ENCODE data around the gene CTXN1. TPM values are rescaled to one million over a fixed set of nuclear protein-coding genes. Genes with fewer than 3 reads are reported as not detected.

Gene CTXN1
- total RNA-seq, 1 donor from 2014 or later = 55.9 TPM

- Mint-ChIP-seq H3K27ac (ENCODE audit: unreplicated experiment) (no peak overlapping the region), H3K9me3 (ENCODE audit: unreplicated experiment) (no peaks in the 10 kb centered on the region), H3K4me1 (ENCODE audit: low read depth, unreplicated experiment) (peaks cover 18% of the 10 kb centered on the region), H3K27me3 (ENCODE audit: low read depth, unreplicated experiment) (no peaks in the 10 kb centered on the region), H3K36me3 (ENCODE audit: low read depth, unreplicated experiment) (peaks cover 7% of the 10 kb centered on the region), H3K4me3 (ENCODE audit: unreplicated experiment) (peak overlapping the region; percentile 66)
- DNase-seq (ENCODE audit: low read depth) = no peak
- Histone ChIP-seq H3K27ac (ENCODE audit: low read depth, low read length) (no peak overlapping the region), H3K9me3 (ENCODE audit: insufficient read depth, low read depth, low read length) (no peaks in the 10 kb centered on the region), H3K4me3 (ENCODE audit: insufficient read depth, low read depth, low read length) (peak overlapping the region; percentile 33), H3K4me1 (ENCODE audit: insufficient read depth, low read length) (peaks cover 41% of the 10 kb centered on the region), H3K79me2 (ENCODE audit: insufficient read depth, low read length) (peaks cover 6% of the 10 kb centered on the region), H3K9ac (ENCODE audit: low read length) (no peak overlapping the region), H3K4me2 (ENCODE audit: low read length) (peak overlapping the region; percentile 79), H3K36me3 (ENCODE audit: insufficient read depth, low read length) (peaks cover 3% of the 10 kb centered on the region), H4K20me1 (ENCODE audit: insufficient read depth, low read length) (peaks cover 21% of the 10 kb centered on the region), H3K27me3 (ENCODE audit: insufficient read depth, low read length) (no peaks in the 10 kb centered on the region), H2AFZ (ENCODE audit: low read depth, low read length) (no peak overlapping the region)
- TF ChIP-seq EZH2 (IDR thresholded peaks at IDR 0.05; ENCODE audit: insufficient read depth, low read length) (no peak), CTCF (IDR thresholded peaks at IDR 0.05; ENCODE audit: insufficient read depth, low read depth, low read length) (no peak)
- FAIRE-seq = no peak
These were observed 1.2 kb downstream of the CTXN1 start for GRCh38 chr19:7924651-7925170.

- no peak for FAIRE-seq
- H3K9me3 Mint-ChIP-seq (ENCODE audit: unreplicated experiment) = no peaks in the 10 kb centered on the region
- Histone ChIP-seq H3K4me3 (ENCODE audit: insufficient read depth, low read depth, low read length) (no peak overlapping the region), H3K79me2 (ENCODE audit: insufficient read depth, low read length) (peaks cover 6% of the 10 kb centered on the region), H4K20me1 (ENCODE audit: insufficient read depth, low read length) (peaks cover 21% of the 10 kb centered on the region), H3K27me3 (ENCODE audit: insufficient read depth, low read length) (no peaks in the 10 kb centered on the region), H3K27ac (ENCODE audit: low read depth, low read length) (no peak overlapping the region), H3K36me3 (ENCODE audit: insufficient read depth, low read length) (peaks cover 3% of the 10 kb centered on the region), H2AFZ (ENCODE audit: low read depth, low read length) (no peak overlapping the region), H3K4me1 (ENCODE audit: insufficient read depth, low read length) (peaks cover 39% of the 10 kb centered on the region), H3K4me2 (ENCODE audit: low read length) (peak overlapping the region; percentile 79), H3K9ac (ENCODE audit: low read length) (no peak overlapping the region), H3K9me3 (ENCODE audit: insufficient read depth, low read depth, low read length) (no peaks in the 10 kb centered on the region)
- peaks cover 7% of the 10 kb centered on the region for H3K36me3 Mint-ChIP-seq (ENCODE audit: low read depth, unreplicated experiment)
- H3K4me1 Mint-ChIP-seq (ENCODE audit: low read depth, unreplicated experiment) = peaks cover 19% of the 10 kb centered on the region
- TF ChIP-seq CTCF (IDR thresholded peaks at IDR 0.05; ENCODE audit: insufficient read depth, low read depth, low read length) (no peak), EZH2 (IDR thresholded peaks at IDR 0.05; ENCODE audit: insufficient read depth, low read length) (no peak)
- no peak for DNase-seq (ENCODE audit: low read depth)
- H3K27me3 Mint-ChIP-seq (ENCODE audit: low read depth, unreplicated experiment) = no peaks in the 10 kb centered on the region
- no peak overlapping the region for H3K4me3 Mint-ChIP-seq (ENCODE audit: unreplicated experiment)
- no peak overlapping the region for H3K27ac Mint-ChIP-seq (ENCODE audit: unreplicated experiment)
These were observed 1.7 kb downstream of the CTXN1 start for GRCh38 chr19:7924241-7924640.
